ENCODE data around the gene RASSF8.

- TF ChIP-seq CTCF (IDR thresholded peaks at IDR 0.05) (no peak), POLR2A (IDR thresholded peaks at IDR 0.05) (no peak), POLR2AphosphoS5 (IDR thresholded peaks at IDR 0.05) (no peak), EP300 (IDR thresholded peaks at IDR 0.05) (no peak)
These were observed 60.4 kb downstream of the RASSF8 start for GRCh38 chr12:26018926-26019325.
